GM21528 (cell line): ENCODE data around the gene ADAMTS18.
"Not testable (repeated sequence)": the region's sequence is repeated elsewhere in the genome, so short reads cannot be mapped to it uniquely, and the experiment has no call there.

ENCODE experiments used
- ATAC-seq: cut with Tn5 transposase; IDR thresholded peaks from one replicate; pipeline ENCODE4 v1.9.1; 2021; ENCODE audit warnings: mild to moderate bottlenecking, moderate library complexity; ENCODE audit not compliant: unreplicated experiment, low FRiP score

ADAMTS18 gene

DNA sequence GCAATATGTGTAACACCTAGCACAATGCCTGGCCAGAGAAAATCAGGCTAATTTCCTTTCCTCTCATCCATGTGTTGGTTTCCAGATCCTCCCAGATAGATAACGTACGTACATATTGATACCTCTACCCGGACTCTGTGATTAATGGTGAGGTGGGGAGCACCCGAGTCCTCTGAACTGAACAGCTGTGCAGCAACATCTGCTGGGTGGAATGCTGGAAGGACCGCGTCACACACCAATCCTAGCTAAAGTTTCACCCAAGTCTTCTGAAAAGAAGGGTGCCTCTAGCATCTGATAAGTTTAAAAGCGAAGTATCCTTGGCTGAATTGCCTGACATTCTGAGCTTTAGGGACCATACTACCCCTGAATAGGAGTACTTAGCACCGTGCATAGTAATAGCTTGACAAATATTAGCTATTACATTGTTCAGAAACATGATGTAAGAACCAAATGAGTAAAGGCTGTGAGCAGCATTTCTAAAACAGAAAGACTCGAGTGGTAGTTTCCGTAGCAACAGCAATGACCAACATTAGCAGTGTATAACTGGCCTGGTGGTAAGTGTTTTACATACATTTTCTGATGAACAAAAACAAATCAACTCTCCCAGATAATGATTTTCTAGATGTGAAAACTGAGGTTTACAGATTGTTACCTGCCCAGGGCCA lies 144.3 kb downstream of the ADAMTS18 start:
- no peak for ATAC-seq

DNA sequence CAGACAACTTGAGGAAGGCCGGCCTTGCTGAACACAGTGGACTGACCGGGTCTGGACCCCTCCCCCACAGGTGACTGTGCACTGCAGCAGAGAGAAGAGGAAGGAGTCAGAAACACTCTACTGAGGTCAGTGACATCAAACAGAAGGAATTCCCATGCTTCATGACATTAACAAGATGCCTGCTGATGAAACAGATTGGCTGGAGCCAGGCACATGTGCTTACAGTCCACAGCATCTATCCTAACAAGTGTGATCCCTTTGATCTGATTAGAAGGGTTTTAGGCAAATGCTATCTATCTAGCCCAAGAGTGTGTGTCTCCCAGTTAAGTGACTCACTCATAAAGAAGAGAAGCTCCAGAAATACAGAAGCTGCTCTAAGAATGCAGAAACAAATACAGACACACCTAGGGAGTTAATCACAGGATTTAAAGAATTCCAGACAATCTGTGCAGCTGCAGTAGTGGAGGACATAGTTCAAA lies 145.5 kb downstream of the ADAMTS18 start:
- no peak for ATAC-seq

GRCh38 chr16:77288222-77288621 lies 146.6 kb downstream of the ADAMTS18 start:
- no peak for ATAC-seq

GRCh38 chr16:77285676-77286075 lies 149.2 kb downstream of the ADAMTS18 start:
- no peak for ATAC-seq

DNA sequence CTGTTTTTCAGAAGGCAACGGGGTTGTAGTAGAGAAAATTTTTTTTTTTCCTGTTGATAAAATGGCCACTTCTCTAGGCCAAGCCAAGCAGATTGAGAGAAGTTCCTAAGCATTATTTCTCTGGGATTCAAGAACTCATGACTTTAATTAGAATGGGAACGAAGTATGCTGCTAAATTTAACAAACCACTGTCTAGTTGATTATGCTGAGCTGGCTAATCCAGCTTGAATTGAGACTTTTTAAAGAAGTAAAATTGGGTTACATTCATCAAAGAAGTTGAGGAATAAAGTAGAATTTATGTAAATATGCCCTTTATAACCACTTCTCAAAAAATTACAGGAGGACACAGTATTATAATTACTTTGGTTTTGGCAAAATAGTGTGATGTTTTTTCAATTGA lies 152.5 kb downstream of the ADAMTS18 start:
- no peak for ATAC-seq

DNA sequence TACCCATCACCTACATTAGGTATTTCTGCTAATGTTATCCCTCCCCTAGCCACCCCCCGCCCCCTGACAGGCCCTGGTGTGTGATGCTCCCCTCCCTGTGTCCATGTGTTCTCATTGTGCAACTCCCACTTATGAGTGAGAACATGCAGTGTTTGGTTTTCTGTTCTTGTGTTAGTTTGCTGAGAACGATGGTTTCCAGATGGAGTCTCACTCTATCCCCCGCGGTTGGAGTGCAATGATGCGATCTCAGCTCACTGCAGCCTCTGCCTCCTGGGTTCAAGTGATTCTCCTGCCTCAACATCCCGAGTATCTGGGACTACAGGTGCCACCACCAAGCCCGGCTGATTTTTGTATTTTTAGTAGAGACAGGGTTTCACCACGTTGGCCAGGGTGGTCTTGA lies 155.5 kb downstream of the ADAMTS18 start:
- ATAC-seq: not testable (repeated sequence)

- no peak for ATAC-seq
Measured at GRCh38 chr16:77277571-77277970, 157.3 kb downstream of the ADAMTS18 start.

GRCh38 chr16:77277141-77277540 lies 157.7 kb downstream of the ADAMTS18 start:
- no peak for ATAC-seq

DNA sequence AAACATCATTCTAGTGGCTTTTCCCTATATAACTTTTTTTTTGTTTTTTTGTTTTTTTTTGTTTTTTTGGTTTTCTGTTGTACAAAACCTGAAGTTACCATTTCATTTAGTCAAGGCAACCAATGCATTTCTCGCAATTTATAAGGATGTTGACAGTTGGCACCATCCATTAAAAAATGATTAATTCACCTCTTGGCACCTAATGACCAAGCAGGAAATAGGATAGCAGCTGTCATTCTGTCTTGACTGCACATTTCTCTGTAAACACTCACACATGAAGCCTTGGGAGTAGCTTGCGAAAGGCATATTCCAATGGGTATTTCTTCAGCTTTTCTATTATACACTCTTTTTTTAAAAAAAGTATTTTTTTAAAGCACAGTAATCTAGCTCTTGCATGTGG lies 158.2 kb downstream of the ADAMTS18 start:
- no peak for ATAC-seq

- ATAC-seq: not testable (repeated sequence)
Measured at GRCh38 chr16:77275303-77275702, 159.5 kb downstream of the ADAMTS18 start.

DNA sequence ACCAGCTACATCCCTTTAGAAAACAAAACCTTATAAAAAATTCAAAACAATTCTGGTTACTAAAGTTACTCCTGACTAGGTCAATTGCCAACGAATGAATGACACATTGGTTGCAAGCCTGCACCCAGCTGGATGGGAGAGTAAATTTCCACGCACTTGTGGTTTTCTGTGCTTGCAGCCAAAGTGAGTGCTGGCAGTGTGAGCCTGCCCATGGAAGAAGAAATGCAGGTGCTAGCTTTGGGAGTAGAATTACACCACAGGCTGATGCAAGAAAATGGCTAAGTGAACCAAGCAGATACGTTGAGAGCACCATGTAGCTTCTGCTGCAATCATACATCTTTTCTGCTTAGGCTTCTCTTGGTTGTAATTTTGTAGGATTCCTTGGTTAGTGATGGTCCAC lies 161.0 kb downstream of the ADAMTS18 start:
- no peak for ATAC-seq

DNA sequence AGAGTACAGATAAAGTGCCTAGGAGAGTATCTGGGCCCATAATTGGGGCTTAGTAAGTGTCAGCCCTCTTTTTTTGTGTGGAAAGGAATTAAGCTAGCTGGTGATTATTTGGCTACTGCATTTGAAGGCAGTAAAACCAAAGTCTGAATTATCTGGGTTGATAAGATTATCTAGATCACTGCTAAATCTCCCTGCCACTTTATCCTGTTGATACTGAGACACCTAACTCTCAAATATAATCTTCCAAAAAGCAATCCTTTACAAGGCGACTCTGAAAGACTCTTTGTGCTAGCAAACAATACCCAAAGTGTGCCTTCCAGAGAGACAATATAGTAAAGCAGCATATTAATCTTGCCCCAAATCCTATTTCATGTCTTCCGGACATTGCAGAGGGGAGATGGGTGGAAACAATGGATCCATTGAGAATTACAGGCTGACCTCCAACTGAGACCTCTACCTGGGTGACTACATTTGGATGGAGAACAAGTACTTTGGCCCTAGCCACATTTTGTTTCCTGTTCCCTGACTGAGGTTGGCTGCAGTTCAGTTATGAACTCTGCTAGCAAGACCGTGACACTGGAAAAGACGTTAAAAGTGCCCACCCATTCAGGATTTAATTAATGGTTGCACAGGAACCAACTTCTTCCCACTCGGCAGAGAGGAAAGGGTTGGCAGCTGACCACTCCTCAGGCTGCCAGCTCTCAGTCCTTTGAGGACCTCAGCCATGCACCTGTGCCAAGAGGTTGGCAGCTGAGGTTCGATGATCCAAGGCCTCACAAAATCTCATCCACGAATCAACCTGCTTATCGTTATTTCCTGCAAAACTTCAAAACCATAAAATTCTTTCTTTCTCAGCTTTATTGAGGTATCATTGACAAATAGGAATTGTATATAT lies 163.1 kb downstream of the ADAMTS18 start:
- ATAC-seq: no peak

DNA sequence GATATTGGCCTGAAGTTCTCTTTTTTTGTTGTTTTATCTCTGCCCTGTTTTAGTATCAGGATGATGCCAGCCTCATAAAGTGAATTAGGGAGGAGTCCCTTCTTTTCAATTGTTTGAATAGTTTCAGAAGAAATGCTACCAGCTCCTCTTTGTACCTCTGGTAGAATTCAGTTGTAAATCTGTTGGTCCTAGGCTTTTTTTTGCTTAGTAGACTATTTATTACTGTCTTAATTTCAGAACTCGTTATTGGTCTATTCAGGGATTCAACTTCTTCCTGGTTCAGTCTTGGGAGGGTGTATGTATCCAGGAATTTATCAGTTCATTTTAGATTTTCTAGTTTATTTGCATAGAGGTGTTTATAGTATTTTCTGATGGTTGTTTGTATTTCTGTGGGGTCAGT lies 168.6 kb downstream of the ADAMTS18 start:
- not testable (repeated sequence) for ATAC-seq

DNA sequence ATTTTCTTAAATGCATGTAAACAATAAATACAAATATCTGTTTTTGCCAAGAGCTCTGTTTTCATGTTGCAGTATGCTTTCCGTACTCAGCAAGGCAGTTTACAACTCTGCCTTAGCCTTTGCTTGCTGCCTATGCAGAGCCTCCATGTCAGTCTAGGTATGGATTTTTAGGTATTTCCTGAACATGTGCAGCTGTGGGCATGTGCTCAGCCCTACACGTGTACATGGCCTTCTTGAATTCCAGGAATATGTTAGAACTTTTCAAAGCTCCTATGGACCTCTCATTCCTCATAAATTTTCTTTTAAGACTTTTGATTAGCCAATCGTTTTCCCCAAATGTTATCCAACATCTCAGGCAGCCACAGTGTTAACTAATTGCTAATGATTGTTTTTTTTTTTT lies 171.9 kb downstream of the ADAMTS18 start:
- ATAC-seq: no peak

DNA sequence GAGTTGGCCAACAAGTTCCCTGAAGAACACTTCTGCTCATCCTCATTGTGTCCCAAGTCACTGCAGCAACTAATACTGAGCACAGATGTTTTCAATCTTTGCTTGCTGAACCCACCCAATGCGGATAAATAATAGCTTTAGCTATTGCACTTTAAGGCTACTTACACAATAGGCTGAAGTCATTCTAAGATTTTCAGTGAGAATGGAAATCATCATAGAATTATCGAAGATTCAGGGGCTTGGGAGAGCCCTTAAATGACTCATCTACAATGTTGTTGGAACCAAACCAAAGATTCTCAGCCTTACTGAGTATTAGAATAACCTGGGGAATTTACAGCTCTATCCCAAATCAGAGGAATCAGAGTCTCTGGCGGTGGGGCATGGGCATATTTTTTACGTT lies 184.4 kb downstream of the ADAMTS18 start:
- no peak for ATAC-seq

- no peak for ATAC-seq
Measured at GRCh38 chr16:77246150-77246549, 188.7 kb downstream of the ADAMTS18 start.

DNA sequence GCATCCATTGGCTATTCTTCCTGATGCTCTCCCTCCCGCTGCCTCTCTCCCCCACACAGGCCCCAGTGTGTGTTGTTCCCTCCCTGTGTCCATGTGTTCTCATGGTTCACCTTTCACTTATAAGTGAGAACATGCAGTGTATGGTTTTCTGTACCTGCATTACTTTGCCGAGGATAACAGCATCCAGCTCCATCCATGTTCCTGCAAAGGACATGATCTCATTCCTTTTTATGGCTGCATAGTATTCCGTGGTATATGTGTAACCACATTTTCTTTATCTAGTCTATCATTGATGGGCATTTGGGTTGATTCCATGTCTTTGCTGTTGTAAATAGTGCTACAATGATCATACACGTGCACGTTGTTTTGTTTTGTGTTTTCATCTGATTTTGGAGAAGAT lies 192.4 kb downstream of the ADAMTS18 start:
- not testable (repeated sequence) for ATAC-seq

GRCh38 chr16:77238593-77238992 lies 196.2 kb downstream of the ADAMTS18 start:
- ATAC-seq: no peak

DNA sequence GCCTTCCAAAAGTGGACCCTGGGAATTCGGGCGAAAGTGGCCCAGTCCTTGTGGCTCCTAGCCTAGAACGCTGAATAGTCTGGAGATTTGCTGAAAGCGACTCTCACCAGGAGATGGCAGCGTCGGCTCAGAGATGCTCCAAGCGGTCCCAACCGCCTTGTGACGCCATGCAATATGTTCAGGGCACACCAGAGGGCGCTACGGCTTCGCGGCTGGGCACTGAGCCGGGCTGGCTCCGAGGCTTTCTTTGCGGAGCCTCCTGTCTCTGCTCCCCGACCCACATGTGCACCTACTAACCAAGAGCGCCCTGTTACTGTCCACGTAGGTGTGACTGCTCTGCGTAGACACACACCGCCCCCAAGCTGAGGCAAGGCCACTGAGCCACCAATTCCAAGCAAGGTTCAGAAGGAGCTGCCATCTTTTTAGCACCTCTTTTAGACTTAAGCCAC lies 198.7 kb downstream of the ADAMTS18 start:
- peak; percentile 100 for ATAC-seq

GRCh38 chr16:77234611-77235010 lies 200.2 kb downstream of the ADAMTS18 start:
- ATAC-seq: no peak

DNA sequence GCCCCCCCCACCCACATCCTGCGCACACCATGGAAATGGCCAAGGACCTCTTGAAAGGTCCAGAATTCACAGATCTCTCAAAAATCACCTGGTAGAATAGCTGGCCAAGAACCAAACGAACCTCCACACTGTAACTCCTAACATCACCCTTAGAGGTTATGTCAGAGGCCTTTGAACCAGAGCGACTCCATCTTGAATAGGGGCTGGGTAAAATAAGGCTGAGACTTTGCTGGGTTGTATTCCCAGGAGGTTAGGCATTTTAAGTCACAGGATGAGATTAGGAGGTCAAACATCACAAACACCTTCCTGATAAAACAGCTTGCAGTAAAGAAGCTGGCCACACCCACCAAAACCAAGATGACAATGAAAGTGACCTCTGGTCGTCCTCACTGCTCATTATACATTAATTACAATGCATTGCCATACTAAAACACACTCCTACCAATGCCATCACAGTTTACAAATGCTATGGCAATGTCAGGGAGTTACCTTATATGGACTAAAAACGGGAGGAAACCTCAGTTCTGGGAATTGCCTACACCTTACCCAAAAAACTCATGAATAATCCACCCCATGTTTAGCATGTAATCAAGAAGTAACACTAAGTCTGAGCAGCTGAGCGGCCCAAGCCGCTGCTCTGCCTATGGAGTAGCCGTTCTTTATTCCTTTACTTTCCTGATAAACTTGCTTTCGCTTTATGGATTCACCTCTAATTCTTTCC lies 200.9 kb downstream of the ADAMTS18 start:
- no peak for ATAC-seq
